DOHH2 (cell line): ENCODE results near the gene IWS1.

ENCODE experiments used
- H3F3A ChIP-seq: fragments of 200-600 bp; sonication (generic), shearing (Covaris generic); 2 replicates; pipeline ENCODE4 v1.6.0; 2016; ENCODE audit warnings: antibody characterized with exemption, mild to moderate bottlenecking; ENCODE audit not compliant: control insufficient read depth, insufficient read depth
- H3K27ac ChIP-seq: fragments of 200-600 bp; sonication (generic); 2 replicates; pipeline ENCODE4 v1.5.1; 2014; ENCODE audit warnings: low read depth, mild to moderate bottlenecking, low read length, moderate library complexity
- H3K27me3 ChIP-seq: fragments of 200-600 bp; sonication (generic); 2 replicates; pipeline ENCODE4 v1.6.1; 2014; ENCODE audit warnings: mild to moderate bottlenecking, low read length, mixed read lengths; ENCODE audit not compliant: control insufficient read depth
- H3K36me3 ChIP-seq: fragments of 200-600 bp; sonication (generic); 2 replicates; pipeline ENCODE4 v1.6.1; 2014; ENCODE audit warnings: mild to moderate bottlenecking, low read length, moderate library complexity, mixed read lengths; ENCODE audit not compliant: control insufficient read depth
- H3K4me1 ChIP-seq: fragments of 200-600 bp; sonication (generic); 2 replicates; pipeline ENCODE4 v1.6.1; 2014; ENCODE audit warnings: mild to moderate bottlenecking, low read length, mixed read lengths; ENCODE audit not compliant: control insufficient read depth
- H3K4me2 ChIP-seq: fragments of 200-600 bp; sonication (generic); 2 replicates; pipeline ENCODE4 v1.6.0; 2014; ENCODE audit warnings: mild to moderate bottlenecking, low read length, moderate library complexity
- H3K4me3 ChIP-seq: fragments of 200-600 bp; sonication (generic); 2 replicates; pipeline ENCODE4 v1.5.1; 2014; ENCODE audit warnings: mild to moderate bottlenecking, low read length, mixed read lengths
- H3K79me2 ChIP-seq: fragments of 200-600 bp; sonication (generic); 2 replicates; pipeline ENCODE4 v1.6.1; 2014; ENCODE audit warnings: mild to moderate bottlenecking, low read length, mixed read lengths; ENCODE audit not compliant: control insufficient read depth
- H3K9me2 ChIP-seq: fragments of 200-600 bp; sonication (generic); replicated peaks from 2 replicates; pipeline ENCODE4 v1.6.1; 2014; ENCODE audit warnings: mild to moderate bottlenecking, low read length, mixed read lengths; ENCODE audit not compliant: control insufficient read depth
- H3K9me3 ChIP-seq: fragments of 200-600 bp; sonication (generic); 2 replicates; pipeline ENCODE4 v1.6.1; 2014; ENCODE audit warnings: antibody characterized with exemption, low read length, mixed read lengths; ENCODE audit not compliant: control insufficient read depth, insufficient read depth
- H4K20me1 ChIP-seq: fragments of 200-600 bp; sonication (generic); 2 replicates; pipeline ENCODE4 v1.6.0; 2014; ENCODE audit warnings: low read depth, mild to moderate bottlenecking, antibody characterized with exemption, low read length, moderate library complexity; ENCODE audit not compliant: control insufficient read depth, insufficient read depth
- CTCF ChIP-seq: fragments of 200-600 bp; sonication (generic); IDR thresholded peaks from one replicate; pipeline ENCODE4 v1.5.1; 2014; ENCODE audit warnings: antibody characterized with exemption, mild to moderate bottlenecking, low read depth, low read length; ENCODE audit not compliant: poor library complexity, severe bottlenecking
- EZH2phosphoT487 ChIP-seq: fragments of 200-600 bp; sonication (generic); IDR thresholded peaks from 2 replicates; pipeline ENCODE4 v1.6.1; 2017; ENCODE audit warnings: borderline replicate concordance, mild to moderate bottlenecking, antibody characterized with exemption, low read length, moderate library complexity, mixed read lengths

Gene IWS1

GRCh38 chr2:127514076-127514475 lies 12.2 kb downstream of the IWS1 start:
- no peaks in the 10 kb centered on the region for H3K27me3 ChIP-seq
- H3K4me3 ChIP-seq, result no peak overlapping the region
- H3K9me3 ChIP-seq, result no peaks in the 10 kb centered on the region
- TF ChIP-seq EZH2phosphoT487 (no peak), CTCF (no peak)
- H3K79me2 ChIP-seq, result peaks cover 100% of the 10 kb centered on the region
- H3K36me3 ChIP-seq, result peaks cover 90% of the 10 kb centered on the region
- H3K4me1 ChIP-seq, result 0 out of 2 replicates have a peak, but pooled peaks cover 4% of the 10 kb centered on the region
- no peak overlapping the region for H3K4me2 ChIP-seq
- H4K20me1 ChIP-seq, result peaks cover 7% of the 10 kb centered on the region; the same call in 1 of the 2 replicates
- H3K9me2 ChIP-seq, result no peaks in the 10 kb centered on the region
- H3K27ac ChIP-seq, result no peak overlapping the region
- H3F3A ChIP-seq, result no peaks in the 10 kb centered on the region

GRCh38 chr2:127512362-127512761 lies 13.9 kb downstream of the IWS1 start:
- Histone ChIP-seq H3K9me2 (no peaks in the 10 kb centered on the region), H3K9me3 (no peaks in the 10 kb centered on the region), H3K79me2 (peaks cover 100% of the 10 kb centered on the region), H3F3A (no peaks in the 10 kb centered on the region), H3K4me1 (0 out of 2 replicates have a peak, but pooled peaks cover 7% of the 10 kb centered on the region), H3K27ac (no peak overlapping the region), H3K27me3 (no peaks in the 10 kb centered on the region), H4K20me1 (peaks cover 10% of the 10 kb centered on the region; the same call in 1 of the 2 replicates), H3K36me3 (peaks cover 89% of the 10 kb centered on the region), H3K4me2 (no peak overlapping the region), H3K4me3 (no peak overlapping the region)
- no peak for TF ChIP-seq EZH2phosphoT487

GRCh38 chr2:127511917-127512316 lies 14.4 kb downstream of the IWS1 start:
- H4K20me1 ChIP-seq, result peaks cover 12% of the 10 kb centered on the region; the same call in 1 of the 2 replicates
- no peaks in the 10 kb centered on the region for H3F3A ChIP-seq
- H3K27me3 ChIP-seq, result no peaks in the 10 kb centered on the region
- no peak overlapping the region for H3K4me2 ChIP-seq
- peaks cover 100% of the 10 kb centered on the region for H3K79me2 ChIP-seq
- TF ChIP-seq EZH2phosphoT487 (no peak), CTCF (no peak)
- H3K4me3 ChIP-seq, result no peak overlapping the region
- H3K27ac ChIP-seq, result no peak overlapping the region
- 0 out of 2 replicates have a peak, but pooled peaks cover 7% of the 10 kb centered on the region for H3K4me1 ChIP-seq
- H3K9me3 ChIP-seq, result no peaks in the 10 kb centered on the region
- H3K9me2 ChIP-seq, result no peaks in the 10 kb centered on the region
- H3K36me3 ChIP-seq, result peaks cover 89% of the 10 kb centered on the region

- Histone ChIP-seq H3K4me3 (no peak overlapping the region), H3K9me3 (no peaks in the 10 kb centered on the region), H3K27me3 (no peaks in the 10 kb centered on the region), H3F3A (no peaks in the 10 kb centered on the region), H3K4me1 (0 out of 2 replicates have a peak, but pooled peaks cover 7% of the 10 kb centered on the region), H3K9me2 (no peaks in the 10 kb centered on the region), H3K79me2 (peaks cover 99% of the 10 kb centered on the region), H3K36me3 (peaks cover 87% of the 10 kb centered on the region), H3K4me2 (no peak overlapping the region), H3K27ac (no peak overlapping the region), H4K20me1 (peaks cover 12% of the 10 kb centered on the region; the same call in 1 of the 2 replicates)
- TF ChIP-seq EZH2phosphoT487 (no peak), CTCF (no peak)
Measured at GRCh38 chr2:127511090-127511695, 15.1 kb downstream of the IWS1 start.
